ENCODE data around the gene GASK1A. TPM values are rescaled to one million over a fixed set of nuclear protein-coding genes. Genes with fewer than 3 reads are reported as not detected.

GASK1A gene
- total RNA-seq, 1 donor from 2014 or later, result 25.8 TPM

GRCh38 chr3:43013256-43013655, 34.1 kb downstream of the GASK1A start:
- Histone ChIP-seq H3K36me3 (no peaks in the 10 kb centered on the region), H3K9me3 (no peaks in the 10 kb centered on the region), H3K27me3 (no peaks in the 10 kb centered on the region), H3K27ac (no peak overlapping the region), H3K4me1 (no peaks in the 10 kb centered on the region), H3K4me3 (no peak overlapping the region)
- intact Hi-C loops (cut with DNase I), result no loop called here
- TF ChIP-seq CTCF (IDR thresholded peaks at IDR 0.05), result no peak
- peak in 1 of 2 donors; percentile 44 for DNase-seq (ENCODE audit: low spot score in 2 of 2)

GRCh38 chr3:43013743-43014155, 34.6 kb downstream of the GASK1A start:
- no peaks in the 10 kb centered on the region for H3K4me1 ChIP-seq
- no peaks in the 10 kb centered on the region for H3K36me3 ChIP-seq
- H3K9me3 ChIP-seq, result no peaks in the 10 kb centered on the region
- TF ChIP-seq CTCF (IDR thresholded peaks at IDR 0.05), result no peak
- H3K27ac ChIP-seq, result no peak overlapping the region
- DNase-seq (ENCODE audit: low spot score in 2 of 2), result peak in 1 of 2 donors; percentile 34
- intact Hi-C loops (cut with DNase I), result no loop called here
- no peak overlapping the region for H3K4me3 ChIP-seq
- H3K27me3 ChIP-seq, result no peaks in the 10 kb centered on the region

GRCh38 chr3:43014241-43014640, 35.1 kb downstream of the GASK1A start:
- H3K4me3 ChIP-seq, result no peak overlapping the region
- peak overlapping the region in 1 of 2 donors; percentile 25 for H3K27ac ChIP-seq
- DNase-seq (ENCODE audit: low spot score in 2 of 2), result peak in 1 of 2 donors; percentile 28
- no peaks in the 10 kb centered on the region for H3K36me3 ChIP-seq
- intact Hi-C loops (cut with DNase I), result no loop called here
- H3K9me3 ChIP-seq, result no peaks in the 10 kb centered on the region
- H3K27me3 ChIP-seq, result no peaks in the 10 kb centered on the region
- no peaks in the 10 kb centered on the region for H3K4me1 ChIP-seq
- TF ChIP-seq CTCF (IDR thresholded peaks at IDR 0.05), result no peak

- Histone ChIP-seq H3K27ac (peak overlapping the region in 1 of 2 donors; percentile 25), H3K4me3 (no peak overlapping the region), H3K36me3 (no peaks in the 10 kb centered on the region), H3K9me3 (no peaks in the 10 kb centered on the region), H3K27me3 (no peaks in the 10 kb centered on the region), H3K4me1 (no peaks in the 10 kb centered on the region)
- intact Hi-C loops (cut with DNase I), result no loop called here
- peak in 1 of 2 donors; percentile 41 for DNase-seq (ENCODE audit: low spot score in 2 of 2)
- TF ChIP-seq CTCF (IDR thresholded peaks at IDR 0.05), result no peak
Measured at GRCh38 chr3:43014956-43015355, 35.8 kb downstream of the GASK1A start.

- Histone ChIP-seq H3K4me3 (no peak overlapping the region), H3K27ac (no peak overlapping the region), H3K9me3 (no peaks in the 10 kb centered on the region), H3K27me3 (no peaks in the 10 kb centered on the region), H3K4me1 (no peaks in the 10 kb centered on the region), H3K36me3 (no peaks in the 10 kb centered on the region)
- no peak for TF ChIP-seq CTCF (IDR thresholded peaks at IDR 0.05)
- no peak for DNase-seq (ENCODE audit: low spot score in 2 of 2)
- intact Hi-C loops (cut with DNase I), result no loop called here
Measured at GRCh38 chr3:43015572-43015971, 36.5 kb downstream of the GASK1A start.

Measured in ascending aorta (tissue), 2 donors.